T follicular helper cell (primary cell): ENCODE results near the gene WAPL.

Experiments
- DNase-seq: peaks from one replicate; pipeline ENCODE4 v3.0.0-alpha.2; 2020; ENCODE audit warnings: low read depth

WAPL gene

DNA sequence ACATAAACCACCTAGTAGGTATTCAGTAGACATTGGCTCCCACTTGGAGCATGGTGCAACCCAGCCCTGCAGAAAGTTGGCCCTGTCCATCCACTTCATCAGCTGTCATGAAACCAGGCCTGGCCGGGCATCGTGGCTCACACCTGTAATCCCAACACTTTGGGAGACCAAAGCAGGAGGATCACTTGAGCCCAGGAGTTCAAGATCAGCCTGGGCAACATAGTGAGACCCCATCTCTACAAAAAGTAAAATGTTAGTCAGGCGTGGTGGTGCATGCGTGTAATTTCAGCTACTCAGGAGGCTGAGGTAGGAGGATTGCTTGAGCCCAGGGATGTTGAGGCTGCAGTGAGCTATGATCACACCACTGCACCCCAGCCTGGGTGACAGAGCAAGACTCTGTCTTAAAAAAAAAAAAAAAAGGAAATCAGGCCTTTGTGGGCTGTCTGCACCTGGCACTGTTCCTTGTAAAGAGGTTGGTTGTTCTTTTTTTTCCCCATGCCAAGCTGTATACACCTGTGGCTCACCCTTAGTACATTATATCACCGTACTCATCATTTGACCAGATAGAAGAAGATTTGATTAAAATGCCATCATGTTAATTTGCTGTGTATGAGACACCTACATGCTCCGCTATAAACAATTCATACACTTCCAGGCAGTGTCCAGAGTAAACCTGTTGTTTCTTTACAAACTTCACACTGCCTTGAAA lies 109.6 kb downstream of the WAPL start:
- DNase-seq, result no peak

DNA sequence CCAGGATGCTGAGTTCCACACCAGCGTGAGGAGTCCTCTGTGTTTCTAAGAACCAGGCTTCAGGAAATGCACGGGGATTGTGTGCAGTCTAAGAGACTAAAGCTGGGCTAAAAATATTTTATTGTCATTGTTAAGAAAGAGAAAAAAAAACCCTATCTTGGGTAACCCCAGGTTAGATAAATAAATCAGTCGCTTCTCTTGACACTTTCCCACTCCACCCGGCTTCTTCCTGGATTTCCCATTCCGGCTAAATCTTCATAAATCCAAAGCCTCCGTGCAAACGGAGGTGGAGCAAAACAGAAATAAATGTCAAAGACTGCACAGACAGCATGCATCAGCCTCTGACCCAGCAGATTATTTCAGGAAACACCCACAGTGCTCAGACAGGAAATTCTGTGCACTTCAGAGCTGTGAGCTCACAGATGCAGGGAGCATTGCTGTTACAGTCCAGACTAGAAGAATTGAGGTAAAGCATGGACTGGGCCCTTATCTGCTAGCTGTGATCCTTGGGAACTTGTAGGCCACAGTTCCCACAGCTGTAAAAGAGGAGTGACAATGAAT lies 110.2 kb downstream of the WAPL start:
- DNase-seq, result no peak

DNA sequence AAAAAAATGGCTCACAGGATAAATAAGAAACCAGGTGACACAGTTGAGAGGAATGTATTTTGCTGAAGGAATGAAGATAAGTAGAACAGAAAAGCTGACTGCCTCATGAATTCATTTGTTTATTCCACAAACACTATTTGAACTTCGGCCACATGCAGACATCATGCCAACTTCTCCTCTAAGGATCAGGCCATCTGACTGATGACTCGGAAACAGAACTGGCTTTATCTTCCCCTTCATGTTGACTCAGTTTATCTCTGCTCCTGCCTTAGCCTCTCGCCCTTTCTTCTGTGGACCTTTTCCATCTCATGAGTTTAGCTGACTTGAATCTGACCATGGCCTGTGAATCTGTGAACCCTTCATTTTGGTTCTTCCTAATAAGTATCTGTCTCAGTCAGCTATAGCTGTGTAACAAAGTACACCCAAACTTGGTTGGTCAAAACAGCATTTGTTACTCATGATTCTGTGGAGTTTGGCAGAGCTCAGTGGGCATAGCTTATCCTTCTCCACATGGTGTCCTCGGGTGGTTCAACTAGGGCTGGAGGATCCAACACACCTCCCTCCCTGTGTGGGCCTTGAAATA lies 111.0 kb downstream of the WAPL start:
- DNase-seq, result no peak

- DNase-seq, result no peak
Measured at GRCh38 chr10:86409183-86409582, 112.4 kb downstream of the WAPL start.

- DNase-seq, result no peak
Measured at GRCh38 chr10:86403183-86403797, 118.3 kb downstream of the WAPL start.

DNA sequence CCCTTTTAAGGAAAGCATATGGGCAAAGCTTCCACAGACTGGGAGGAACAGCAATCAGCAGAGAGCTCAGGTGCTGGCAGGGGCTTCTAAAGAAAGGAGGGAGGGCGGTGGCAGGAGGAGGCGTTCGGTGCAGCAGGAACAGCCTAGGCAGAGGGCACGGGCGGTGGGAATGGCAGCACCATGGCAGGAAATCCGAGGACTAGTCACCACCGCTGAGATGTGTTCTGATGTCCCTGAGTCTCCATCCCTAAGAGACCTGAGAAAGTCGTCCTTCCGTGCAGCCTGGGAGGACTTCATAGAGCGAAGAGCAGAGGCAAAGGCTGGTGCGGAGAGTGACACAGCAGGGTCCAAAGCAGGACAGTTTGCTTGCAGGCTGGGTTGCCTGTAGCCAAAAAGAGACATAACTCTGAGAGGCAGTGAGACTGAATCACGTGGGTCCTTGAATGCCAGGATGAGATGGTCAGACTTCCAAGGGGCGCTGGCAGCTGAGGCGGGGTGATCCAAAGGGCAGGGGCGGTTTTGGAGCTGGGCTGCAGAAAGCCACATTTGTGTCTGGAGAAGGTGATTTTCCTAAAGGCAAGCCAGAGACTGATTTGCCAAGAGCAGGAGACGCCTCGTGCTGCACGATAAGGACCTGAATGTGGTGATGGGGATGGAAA lies 119.2 kb downstream of the WAPL start:
- no peak for DNase-seq

DNA sequence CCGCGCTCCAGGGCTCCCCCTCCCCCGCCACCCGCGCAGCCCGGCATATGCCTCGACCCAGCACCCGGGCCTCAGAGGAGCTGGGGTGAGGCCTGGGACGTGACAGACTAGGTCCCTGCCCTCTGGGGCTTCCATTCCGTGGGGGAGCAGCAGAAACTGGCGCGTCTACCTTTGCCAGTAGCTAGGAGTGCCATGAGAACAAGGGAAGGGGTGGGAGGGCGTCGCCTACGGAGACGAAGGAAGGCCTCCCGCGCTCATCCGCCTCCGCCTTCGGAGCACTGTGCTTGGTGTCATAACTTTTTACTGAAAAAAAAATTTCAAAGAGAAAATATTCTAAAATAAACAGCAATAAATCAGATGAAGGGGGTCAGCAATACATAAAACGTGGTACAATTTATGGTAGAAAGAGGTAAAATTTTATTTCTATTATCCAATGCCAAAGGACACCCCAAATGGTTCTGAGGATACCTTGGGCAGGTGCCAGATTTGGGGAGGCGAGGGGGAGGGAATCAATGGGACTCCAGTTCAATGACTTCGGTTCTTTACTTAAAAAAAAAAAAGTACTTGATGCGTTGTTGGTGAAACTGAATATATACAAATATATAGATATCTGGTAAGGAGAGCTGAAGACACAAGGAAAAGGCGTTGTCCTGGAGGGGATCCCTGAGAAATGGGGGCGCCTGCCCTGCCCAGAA lies 119.9 kb downstream of the WAPL start:
- DNase-seq, result no peak

DNA sequence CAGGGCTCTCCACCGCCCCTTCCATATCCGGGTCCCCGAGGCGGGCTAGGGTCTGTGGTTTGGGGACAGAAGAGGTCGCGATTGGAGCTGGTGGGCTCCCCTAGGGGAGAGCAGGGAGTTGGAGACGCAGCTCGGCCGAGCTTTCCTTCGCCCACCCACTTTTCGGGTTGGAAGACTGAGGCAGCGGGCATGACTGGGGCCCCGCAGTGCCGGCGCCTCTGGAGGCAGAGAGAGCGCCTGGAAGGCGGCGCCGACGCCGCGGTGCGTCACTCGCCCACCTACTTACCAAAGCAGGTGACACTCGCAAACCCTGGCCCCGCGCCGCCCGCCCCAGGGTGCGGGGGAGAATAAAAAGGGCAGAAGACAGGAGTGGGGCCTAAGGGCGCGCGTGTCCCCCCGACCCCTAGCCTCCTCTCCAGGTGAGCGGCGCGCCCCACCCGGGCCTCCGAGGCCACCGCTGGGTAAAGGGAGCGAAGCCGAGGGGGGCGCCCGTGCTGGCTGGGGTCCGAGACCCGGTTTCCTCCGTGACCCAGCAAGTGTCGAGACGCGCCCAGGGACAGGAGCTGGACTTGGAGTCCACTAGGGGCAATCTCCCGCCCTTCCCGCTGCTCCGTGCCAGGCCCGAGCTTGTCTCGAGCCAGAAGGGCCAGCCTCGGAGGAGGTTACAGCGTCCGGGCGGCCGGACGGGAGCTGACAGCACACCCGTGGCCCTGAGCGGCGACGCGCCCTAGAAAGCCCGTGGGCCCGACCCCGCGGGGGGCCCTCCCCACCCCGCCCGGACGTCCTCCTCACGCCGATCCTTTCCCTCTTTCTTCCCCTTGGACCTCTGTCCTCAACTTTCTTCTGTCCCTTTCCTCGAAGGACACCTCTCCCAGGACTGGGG lies 120.6 kb downstream of the WAPL start:
- peak; percentile 73 for DNase-seq

GRCh38 chr10:86399879-86400704 lies 121.5 kb downstream of the WAPL start:
- peak; percentile 89 for DNase-seq

GRCh38 chr10:86399514-86399878 lies 122.1 kb downstream of the WAPL start:
- no peak for DNase-seq

- no peak for DNase-seq
Measured at GRCh38 chr10:86397120-86397519, 124.5 kb downstream of the WAPL start.

GRCh38 chr10:86393862-86394455 lies 127.6 kb downstream of the WAPL start:
- DNase-seq, result no peak

GRCh38 chr10:86393362-86393761 lies 128.2 kb downstream of the WAPL start:
- no peak for DNase-seq

GRCh38 chr10:86392723-86393094 lies 128.9 kb downstream of the WAPL start:
- DNase-seq, result no peak

DNA sequence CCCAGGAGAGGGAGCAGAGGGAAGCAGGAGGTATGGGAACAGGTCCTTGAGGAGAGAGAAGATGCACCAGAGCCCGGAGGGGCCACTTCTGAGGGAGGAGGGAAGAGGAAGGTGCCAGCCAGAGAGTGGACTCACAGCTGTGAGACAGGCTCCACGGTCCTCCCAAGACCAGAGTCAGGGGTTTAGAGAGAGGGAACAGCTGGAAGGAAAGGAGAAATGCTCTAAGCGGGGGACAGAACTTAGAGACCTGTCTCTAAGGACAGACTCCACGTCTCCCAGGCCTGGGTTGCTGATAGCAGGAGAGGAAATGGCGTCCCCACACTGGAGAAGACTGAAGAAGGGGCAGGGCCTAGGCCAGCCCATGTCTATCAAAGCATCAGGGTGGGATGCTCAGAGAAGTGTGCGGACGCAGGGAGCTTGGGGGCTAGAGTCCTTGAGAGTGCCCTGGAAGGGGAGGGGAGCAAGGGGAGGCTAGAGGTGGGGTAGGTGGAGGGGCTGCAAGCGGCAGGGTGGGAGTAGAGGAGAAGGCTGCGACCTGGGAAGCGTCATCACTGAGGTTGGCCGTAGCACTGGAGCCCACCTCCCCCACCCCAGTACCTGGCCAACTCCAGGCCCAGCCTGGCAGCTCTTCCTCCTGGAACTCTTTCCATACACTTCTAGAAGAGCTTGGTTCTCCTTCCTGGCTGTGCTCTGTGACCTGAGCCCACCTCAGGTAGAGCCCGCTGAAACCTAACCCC lies 129.4 kb downstream of the WAPL start:
- DNase-seq, result no peak

GRCh38 chr10:86391236-86391840 lies 130.3 kb downstream of the WAPL start:
- no peak for DNase-seq

GRCh38 chr10:86390337-86391120 lies 131.1 kb downstream of the WAPL start:
- DNase-seq, result no peak
